Stimulated activated naive B cell treated with anti-CD40 and anti-IgM and Interleukin-4, amounts not matched to agents 10 μg/mL and 1 μg/mL and 100 μg/mL, for 72 hours (primary cell): ENCODE measurements around the gene CBLL1.

Source experiments
- ATAC-seq, 2 donors: fragments of 150-1000 bp; cut with Tn5 transposase; replicated peaks; 2 replicates each; pipeline ENCODE4 v1.10.0; 2021; ENCODE audit warnings: moderate library complexity in 1 of 2
- DNase-seq: peaks from one replicate; pipeline ENCODE4 v3.0.0; 2021
- H3K27ac Mint-ChIP-seq: one replicate; pipeline ENCODE4 v1.8.0; 2022; ENCODE audit warnings: mild to moderate bottlenecking, mixed read lengths
- H3K27me3 Mint-ChIP-seq, 2 donors: one replicate each; pipeline ENCODE4 v1.8.0; 2022; ENCODE audit warnings: mixed read lengths in 2 of 2
- H3K36me3 Mint-ChIP-seq, 2 donors: one replicate each; pipeline ENCODE4 v1.8.0; 2022; ENCODE audit warnings: mixed read lengths in 2 of 2, mild to moderate bottlenecking in 1 of 2
- H3K4me1 Mint-ChIP-seq, 2 donors: one replicate each; pipeline ENCODE4 v1.8.0; 2022; ENCODE audit warnings: mixed read lengths in 2 of 2, mild to moderate bottlenecking in 1 of 2
- H3K4me3 Mint-ChIP-seq, 2 donors: one replicate each; pipeline ENCODE4 v1.8.0; 2022; ENCODE audit warnings: mild to moderate bottlenecking in 2 of 2, mixed read lengths in 2 of 2, moderate library complexity in 1 of 2
- H3K9me3 Mint-ChIP-seq, 2 donors: one replicate each; pipeline ENCODE4 v1.8.0; 2022; ENCODE audit warnings: mixed read lengths in 2 of 2, mild to moderate bottlenecking in 1 of 2

CBLL1 gene

GRCh38 chr7:107721286-107721685, 22.7 kb upstream of the CBLL1 start:
- ATAC-seq (no peak), DNase-seq (no peak)
- peaks cover 0 to under 1% of the 10 kb centered on the region in 2 donors for H3K27me3 Mint-ChIP-seq
- H3K9me3 Mint-ChIP-seq, result no peaks in the 10 kb centered on the region
- no peaks in the 10 kb centered on the region for H3K36me3 Mint-ChIP-seq
- H3K4me3 Mint-ChIP-seq, result no peak overlapping the region
- H3K4me1 Mint-ChIP-seq, result no peaks in the 10 kb centered on the region
- no peak overlapping the region for H3K27ac Mint-ChIP-seq

DNA sequence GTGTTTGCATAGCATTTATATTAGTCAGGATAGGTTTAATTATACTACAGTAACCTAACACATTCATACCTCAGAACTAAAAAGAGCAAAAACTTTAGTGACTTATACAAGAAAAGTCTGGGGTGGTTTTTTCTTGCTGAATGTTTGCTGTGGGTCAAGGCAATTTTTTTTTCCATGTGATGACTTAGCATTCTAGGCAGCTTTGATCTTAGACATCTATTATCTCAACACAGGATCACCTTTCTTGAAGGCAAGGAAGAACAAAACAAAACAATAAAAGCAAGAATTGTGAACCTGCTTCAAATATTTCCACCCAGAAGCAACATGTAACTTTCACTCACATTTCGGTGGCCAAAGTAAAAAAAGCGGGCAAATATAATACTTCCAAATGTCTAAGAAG, 20.7 kb upstream of the CBLL1 start:
- peaks cover 9 to 20% of the 10 kb centered on the region in 2 donors for H3K27me3 Mint-ChIP-seq
- H3K4me1 Mint-ChIP-seq, result no peaks in the 10 kb centered on the region
- H3K4me3 Mint-ChIP-seq, result no peak overlapping the region
- no peaks in the 10 kb centered on the region for H3K36me3 Mint-ChIP-seq
- no peak for DNase-seq
- ATAC-seq, result no peak
- H3K9me3 Mint-ChIP-seq, result no peaks in the 10 kb centered on the region
- no peak overlapping the region for H3K27ac Mint-ChIP-seq

DNA sequence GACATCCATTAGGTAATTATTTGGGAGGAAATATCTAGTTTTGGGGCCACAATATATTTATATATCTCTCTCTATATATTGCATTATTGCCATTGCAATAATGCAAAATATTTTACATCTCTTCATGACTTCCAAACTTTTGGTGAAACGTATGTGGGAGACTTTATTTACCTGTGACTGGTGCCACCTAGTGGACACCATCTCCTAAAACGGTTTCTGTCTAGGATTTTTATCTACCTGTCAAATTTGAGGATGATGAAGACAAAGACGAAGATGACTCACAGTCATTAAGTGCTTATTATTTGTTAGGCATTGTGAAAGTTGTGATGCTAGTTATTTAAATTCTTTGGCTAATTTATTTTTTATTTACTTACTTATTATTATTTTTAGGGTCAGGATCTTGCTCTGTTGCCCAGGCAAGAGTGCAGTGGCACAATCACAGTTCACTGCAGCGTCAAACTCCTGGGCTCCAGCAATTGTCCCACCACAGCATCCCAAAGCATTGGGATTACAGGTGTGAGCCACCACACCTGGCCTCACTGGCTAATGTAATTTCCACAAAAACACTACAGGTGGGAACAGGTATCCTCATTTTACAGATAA, 18.7 kb upstream of the CBLL1 start:
- H3K9me3 Mint-ChIP-seq, result no peaks in the 10 kb centered on the region
- no peak overlapping the region for H3K4me3 Mint-ChIP-seq
- peak; percentile 23 to 36 for ATAC-seq
- no peaks in the 10 kb centered on the region for H3K4me1 Mint-ChIP-seq
- no peaks in the 10 kb centered on the region for H3K36me3 Mint-ChIP-seq
- peaks cover 15 to 20% of the 10 kb centered on the region in 2 donors for H3K27me3 Mint-ChIP-seq
- DNase-seq, result no peak
- no peak overlapping the region for H3K27ac Mint-ChIP-seq

DNA sequence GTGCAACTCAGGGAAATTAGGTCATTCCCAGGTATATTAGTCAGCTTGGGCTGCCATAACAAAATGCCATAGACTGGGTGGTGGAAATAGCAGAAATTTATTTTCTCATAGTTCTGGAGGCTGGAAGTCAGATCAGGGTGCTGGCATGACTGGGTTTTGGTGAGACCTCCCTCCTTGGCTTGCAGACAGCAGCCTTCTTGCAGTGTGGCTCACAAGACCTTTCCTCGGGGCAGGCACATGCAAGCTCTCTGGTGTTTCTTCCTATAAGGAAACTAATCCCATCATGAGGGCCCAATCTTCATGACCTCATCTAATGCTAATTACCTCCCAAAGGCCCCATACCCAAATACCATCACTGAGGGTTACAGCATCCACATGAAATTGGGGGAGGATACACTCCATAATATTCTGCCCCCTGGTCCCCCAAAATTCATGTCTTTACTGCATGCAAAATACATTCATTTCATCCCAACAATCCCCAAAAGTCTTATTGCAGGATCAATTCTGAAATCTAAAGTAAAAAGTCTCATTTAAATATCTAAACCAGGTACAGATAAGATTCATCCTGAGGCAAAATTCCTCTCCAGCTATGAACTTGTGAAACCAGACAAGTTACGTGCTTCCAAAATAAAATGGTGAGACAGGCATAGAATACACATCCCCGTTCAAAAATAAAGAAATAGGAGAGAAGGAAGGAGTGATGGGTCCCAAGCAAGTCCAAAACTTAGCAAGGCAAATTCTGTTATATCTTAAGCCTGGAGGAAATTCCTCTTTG, 17.4 kb upstream of the CBLL1 start:
- no peaks in the 10 kb centered on the region for H3K36me3 Mint-ChIP-seq
- H3K27me3 Mint-ChIP-seq, result peaks cover 15 to 20% of the 10 kb centered on the region in 2 donors
- H3K4me1 Mint-ChIP-seq, result no peaks in the 10 kb centered on the region
- DNase-seq (no peak), ATAC-seq (no peak)
- H3K9me3 Mint-ChIP-seq, result no peaks in the 10 kb centered on the region
- no peak overlapping the region for H3K4me3 Mint-ChIP-seq
- no peak overlapping the region for H3K27ac Mint-ChIP-seq

- Mint-ChIP-seq H3K4me1 (no peaks in the 10 kb centered on the region), H3K36me3 (no peaks in the 10 kb centered on the region), H3K27ac (no peak overlapping the region), H3K9me3 (peaks cover 0 to 5% of the 10 kb centered on the region in 2 donors), H3K4me3 (no peak overlapping the region), H3K27me3 (peaks cover 15 to 20% of the 10 kb centered on the region in 2 donors)
- DNase-seq, result no peak
- no peak for ATAC-seq
These were observed 15.7 kb upstream of the CBLL1 start for GRCh38 chr7:107728276-107728675.

DNA sequence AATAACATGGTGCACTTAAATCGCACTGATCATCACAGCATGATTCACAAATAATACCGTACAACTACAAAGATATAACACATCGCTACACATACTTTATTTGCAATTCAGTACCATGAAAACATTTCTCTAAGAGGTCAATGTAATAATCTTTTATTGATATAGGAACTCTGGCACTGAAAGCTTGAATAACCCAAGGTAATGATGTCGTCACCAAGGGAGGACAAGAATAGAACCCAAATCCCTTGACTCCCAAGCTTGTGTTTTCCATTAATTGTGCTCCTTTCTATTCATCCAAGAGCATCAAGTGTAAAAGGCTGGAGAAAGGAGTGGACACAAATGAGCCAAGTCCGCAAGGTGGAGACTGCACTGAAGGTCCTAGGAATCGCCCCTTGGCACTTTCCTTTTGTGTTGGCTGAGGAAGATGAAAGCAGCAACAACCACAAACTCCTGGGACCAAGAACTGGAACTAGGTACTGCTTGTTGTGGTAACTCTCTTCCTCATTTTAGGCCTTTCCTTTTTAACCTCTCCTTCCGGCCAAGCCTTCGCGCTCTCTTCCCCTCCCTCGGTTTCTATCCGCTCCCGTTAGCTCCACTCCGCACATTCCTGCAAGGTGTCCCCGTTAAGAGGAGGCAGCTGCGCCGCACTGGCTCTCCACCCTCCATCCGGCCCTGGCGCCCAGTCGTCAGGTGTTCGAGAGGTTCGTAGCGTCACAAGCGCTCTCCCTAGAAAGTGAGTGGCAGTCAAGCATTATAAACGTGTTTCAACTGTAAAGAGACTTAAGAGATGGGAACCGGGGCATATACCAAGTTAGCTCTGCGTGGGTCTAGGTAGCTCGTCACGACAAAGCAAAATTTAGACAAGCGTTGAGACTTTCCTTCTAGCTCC, 1.0 kb upstream of the CBLL1 start:
- H3K27me3 Mint-ChIP-seq, result no peaks in the 10 kb centered on the region
- ATAC-seq (peak; percentile 44 to 45), DNase-seq (no peak)
- peak overlapping the region; percentile 98 to 100 for H3K4me3 Mint-ChIP-seq
- peaks cover 16 to 35% of the 10 kb centered on the region in 2 donors for H3K4me1 Mint-ChIP-seq
- H3K9me3 Mint-ChIP-seq, result no peaks in the 10 kb centered on the region
- peak overlapping the region; percentile 99 for H3K27ac Mint-ChIP-seq
- H3K36me3 Mint-ChIP-seq, result peaks cover 0 to 6% of the 10 kb centered on the region in 2 donors

DNA sequence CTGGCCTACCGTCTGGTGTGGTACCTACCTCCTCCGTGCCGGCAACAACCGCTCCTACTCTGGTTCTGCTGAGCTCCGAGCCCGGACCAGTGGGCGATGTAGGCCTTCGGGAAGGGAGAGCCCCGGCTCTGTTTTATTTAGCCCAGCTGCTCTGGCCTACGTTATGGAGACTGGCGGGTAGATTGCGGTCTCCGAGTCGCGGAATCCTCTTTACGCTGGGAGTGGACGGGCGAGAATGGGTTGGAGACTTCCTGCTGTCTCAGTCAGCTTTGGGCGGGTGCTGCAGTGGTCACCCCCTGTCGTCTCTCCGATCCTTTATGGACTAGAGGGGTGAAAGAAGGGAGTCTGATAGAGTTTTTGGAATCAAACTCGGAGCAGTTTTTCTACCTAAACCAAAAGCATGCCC, 406 bp downstream of the CBLL1 start:
- Mint-ChIP-seq H3K4me3 (peak overlapping the region; percentile 98 to 100), H3K4me1 (peaks cover 17 to 35% of the 10 kb centered on the region in 2 donors), H3K36me3 (peaks cover 0 to 6% of the 10 kb centered on the region in 2 donors), H3K27ac (peak overlapping the region; percentile 99), H3K9me3 (no peaks in the 10 kb centered on the region), H3K27me3 (no peaks in the 10 kb centered on the region)
- no peak for DNase-seq
- ATAC-seq, result peak; percentile 53 to 57

GRCh38 chr7:107746006-107746405, 2.1 kb downstream of the CBLL1 start:
- Mint-ChIP-seq H3K4me1 (peaks cover 17 to 42% of the 10 kb centered on the region in 2 donors), H3K4me3 (peak overlapping the region; percentile 98 to 100), H3K27me3 (no peaks in the 10 kb centered on the region), H3K9me3 (no peaks in the 10 kb centered on the region), H3K36me3 (peaks cover 3 to 13% of the 10 kb centered on the region in 2 donors), H3K27ac (no peak overlapping the region)
- ATAC-seq (no peak), DNase-seq (no peak)

DNA sequence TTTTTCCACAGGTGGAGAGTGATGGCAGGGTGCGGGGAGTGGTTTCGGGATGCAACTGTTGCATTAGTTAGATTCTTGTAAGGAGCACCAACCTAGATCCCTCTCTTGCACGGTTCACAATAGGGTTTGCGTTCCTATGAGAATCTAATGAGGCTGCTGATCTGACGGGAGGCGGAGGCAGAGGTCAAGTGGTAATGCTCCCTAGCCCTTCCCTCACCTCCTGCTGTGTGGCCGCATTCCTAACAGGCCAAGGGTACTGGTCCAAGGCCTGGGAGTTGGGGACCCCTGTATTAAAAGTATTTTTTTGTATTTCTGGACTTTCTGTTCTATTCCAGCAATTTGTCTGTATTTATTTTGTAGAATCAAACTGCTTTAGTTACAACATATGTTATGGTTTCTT, 7.2 kb downstream of the CBLL1 start:
- Mint-ChIP-seq H3K27me3 (no peaks in the 10 kb centered on the region), H3K27ac (no peak overlapping the region), H3K4me3 (no peak overlapping the region), H3K9me3 (no peaks in the 10 kb centered on the region), H3K4me1 (peaks cover 8 to 24% of the 10 kb centered on the region in 2 donors), H3K36me3 (peaks cover 11 to 29% of the 10 kb centered on the region in 2 donors)
- DNase-seq (no peak), ATAC-seq (no peak)

- peaks cover 28 to 45% of the 10 kb centered on the region in 2 donors for H3K36me3 Mint-ChIP-seq
- no peak for DNase-seq
- H3K27me3 Mint-ChIP-seq, result no peaks in the 10 kb centered on the region
- H3K27ac Mint-ChIP-seq, result peak overlapping the region; percentile 17
- H3K4me3 Mint-ChIP-seq, result no peak overlapping the region
- H3K4me1 Mint-ChIP-seq, result peaks cover 4 to 15% of the 10 kb centered on the region in 2 donors
- no peaks in the 10 kb centered on the region for H3K9me3 Mint-ChIP-seq
- ATAC-seq, result no peak
These were observed 10.7 kb downstream of the CBLL1 start for GRCh38 chr7:107754642-107755041.

DNA sequence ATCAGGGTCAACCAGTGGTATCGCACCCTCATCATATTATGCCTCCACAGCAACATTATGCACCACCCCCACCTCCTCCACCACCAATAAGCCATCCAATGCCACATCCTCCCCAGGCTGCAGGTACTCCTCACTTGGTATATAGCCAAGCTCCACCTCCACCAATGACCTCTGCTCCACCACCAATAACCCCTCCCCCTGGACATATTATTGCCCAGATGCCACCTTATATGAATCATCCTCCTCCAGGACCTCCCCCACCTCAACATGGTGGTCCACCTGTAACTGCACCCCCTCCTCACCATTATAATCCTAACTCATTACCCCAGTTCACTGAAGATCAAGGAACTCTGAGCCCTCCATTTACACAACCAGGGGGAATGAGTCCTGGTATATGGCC, 14.7 kb downstream of the CBLL1 start:
- H3K36me3 Mint-ChIP-seq, result peaks cover 18 to 26% of the 10 kb centered on the region in 2 donors
- ATAC-seq (no peak), DNase-seq (no peak)
- H3K4me3 Mint-ChIP-seq, result no peak overlapping the region
- no peak overlapping the region for H3K27ac Mint-ChIP-seq
- H3K9me3 Mint-ChIP-seq, result no peaks in the 10 kb centered on the region
- H3K27me3 Mint-ChIP-seq, result no peaks in the 10 kb centered on the region
- peaks cover 0 to 1% of the 10 kb centered on the region in 2 donors for H3K4me1 Mint-ChIP-seq

GRCh38 chr7:107767391-107767790, 23.4 kb downstream of the CBLL1 start:
- Mint-ChIP-seq H3K9me3 (no peaks in the 10 kb centered on the region), H3K4me3 (no peak overlapping the region), H3K4me1 (peaks cover 2 to 7% of the 10 kb centered on the region in 2 donors), H3K36me3 (peaks cover 10 to 27% of the 10 kb centered on the region in 2 donors), H3K27me3 (no peaks in the 10 kb centered on the region), H3K27ac (no peak overlapping the region)
- no peak for ATAC-seq
- DNase-seq, result no peak

DNA sequence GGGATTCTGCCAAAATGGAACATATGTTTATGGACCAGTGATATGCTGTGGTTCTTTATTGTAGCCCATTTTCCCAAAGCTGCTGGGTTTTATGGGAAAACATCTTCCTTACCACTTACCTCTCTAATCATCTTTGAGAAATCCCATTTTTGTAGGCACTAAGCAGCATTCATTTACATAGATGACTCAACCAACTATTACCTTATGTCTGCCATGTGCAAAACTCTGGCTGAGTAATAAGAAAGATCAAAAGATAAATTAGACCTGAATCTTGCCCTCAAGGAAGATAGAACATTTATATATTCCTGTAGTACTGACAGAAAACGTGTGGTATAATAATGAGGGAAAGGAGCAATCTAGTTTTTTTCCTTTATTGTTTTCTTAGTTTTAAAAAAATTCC, 24.3 kb downstream of the CBLL1 start:
- no peaks in the 10 kb centered on the region for H3K27me3 Mint-ChIP-seq
- no peak for ATAC-seq
- no peaks in the 10 kb centered on the region for H3K9me3 Mint-ChIP-seq

GRCh38 chr7:107773027-107773426, 29.1 kb downstream of the CBLL1 start:
- ATAC-seq (no peak), DNase-seq (no peak)
- no peak overlapping the region for H3K27ac Mint-ChIP-seq
- H3K27me3 Mint-ChIP-seq, result no peaks in the 10 kb centered on the region
- peaks cover 0 to 2% of the 10 kb centered on the region in 2 donors for H3K4me1 Mint-ChIP-seq
- no peaks in the 10 kb centered on the region for H3K9me3 Mint-ChIP-seq
- H3K4me3 Mint-ChIP-seq, result no peak overlapping the region
- H3K36me3 Mint-ChIP-seq, result peaks cover 0 to 12% of the 10 kb centered on the region in 2 donors

More for the DNA sequence above, 24.3 kb downstream of the CBLL1 start:
- no peak overlapping the region for H3K4me3 Mint-ChIP-seq
- no peak overlapping the region for H3K27ac Mint-ChIP-seq
- H3K4me1 Mint-ChIP-seq, result peaks cover 2 to 7% of the 10 kb centered on the region in 2 donors
- no peak for DNase-seq
- peaks cover 10 to 29% of the 10 kb centered on the region in 2 donors for H3K36me3 Mint-ChIP-seq
